ENCODE results near the gene MPEG1.
A peak's percentile ranks its signal among the peaks of the same experiment; 100 is the strongest.

The MPEG1 gene

GRCh38 chr11:59216641-59217564 lies 4.2 kb upstream of the MPEG1 start:
- peak; percentile 85 for DNase-seq (ENCODE audit: extremely low read depth, insufficient read length)
- TF ChIP-seq, protein P1, sequence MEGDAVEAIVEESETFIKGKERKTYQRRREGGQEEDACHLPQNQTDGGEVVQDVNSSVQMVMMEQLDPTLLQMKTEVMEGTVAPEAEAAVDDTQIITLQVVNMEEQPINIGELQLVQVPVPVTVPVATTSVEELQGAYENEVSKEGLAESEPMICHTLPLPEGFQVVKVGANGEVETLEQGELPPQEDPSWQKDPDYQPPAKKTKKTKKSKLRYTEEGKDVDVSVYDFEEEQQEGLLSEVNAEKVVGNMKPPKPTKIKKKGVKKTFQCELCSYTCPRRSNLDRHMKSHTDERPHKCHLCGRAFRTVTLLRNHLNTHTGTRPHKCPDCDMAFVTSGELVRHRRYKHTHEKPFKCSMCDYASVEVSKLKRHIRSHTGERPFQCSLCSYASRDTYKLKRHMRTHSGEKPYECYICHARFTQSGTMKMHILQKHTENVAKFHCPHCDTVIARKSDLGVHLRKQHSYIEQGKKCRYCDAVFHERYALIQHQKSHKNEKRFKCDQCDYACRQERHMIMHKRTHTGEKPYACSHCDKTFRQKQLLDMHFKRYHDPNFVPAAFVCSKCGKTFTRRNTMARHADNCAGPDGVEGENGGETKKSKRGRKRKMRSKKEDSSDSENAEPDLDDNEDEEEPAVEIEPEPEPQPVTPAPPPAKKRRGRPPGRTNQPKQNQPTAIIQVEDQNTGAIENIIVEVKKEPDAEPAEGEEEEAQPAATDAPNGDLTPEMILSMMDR (IDR thresholded peaks at IDR 0.05; ENCODE audit: insufficient read depth, low read length, poor library complexity, severe bottlenecking) = no peak
- H3K36me3 ChIP-seq (ENCODE audit: control insufficient read depth, insufficient read depth, low read length) = no peaks in the 10 kb centered on the region
- H3K4me3 ChIP-seq (replicated peaks; ENCODE audit: low read depth, low read length) = no peak overlapping the region
- no peaks in the 10 kb centered on the region for H3K27me3 ChIP-seq (replicated peaks; ENCODE audit: control insufficient read depth, insufficient read depth, low read length)

DNA sequence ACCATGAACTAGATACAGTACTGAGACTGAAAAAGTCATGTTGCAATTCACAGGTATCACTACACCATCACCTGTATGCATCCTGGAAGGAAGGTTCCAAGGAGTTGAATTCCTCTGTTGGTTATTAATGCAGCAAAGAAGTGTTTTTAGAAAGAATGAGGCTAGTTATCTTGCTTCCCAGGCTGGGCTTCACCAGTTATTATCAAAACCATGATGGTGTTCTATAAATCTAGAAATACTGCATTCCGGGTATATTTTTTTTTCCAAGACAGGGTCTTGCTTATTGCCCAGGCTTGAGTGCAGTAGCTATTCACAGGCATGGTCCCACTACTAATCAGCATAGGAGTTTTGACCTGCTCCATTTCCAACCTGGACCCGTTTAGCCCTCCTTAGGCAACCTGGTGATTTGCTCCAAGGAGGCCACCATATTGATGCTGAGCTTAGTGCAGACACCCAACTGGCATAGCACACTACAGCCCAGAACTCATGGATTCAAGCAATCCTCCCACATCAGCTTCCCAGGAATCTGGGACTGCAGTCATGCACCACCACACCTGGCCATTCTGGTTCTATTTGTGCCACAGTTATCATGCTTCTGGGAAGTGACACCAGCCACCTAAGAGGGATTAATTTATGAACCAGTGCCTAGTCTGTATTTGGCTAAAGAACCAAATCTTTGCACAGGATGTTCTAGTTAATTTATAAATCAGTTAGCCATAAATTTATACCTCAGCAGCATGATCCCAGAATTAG lies 1.6 kb upstream of the MPEG1 start:
- no peaks in the 10 kb centered on the region for H3K27me3 ChIP-seq (replicated peaks; ENCODE audit: control insufficient read depth, insufficient read depth, low read length)
- no peak overlapping the region for H3K4me3 ChIP-seq (replicated peaks; ENCODE audit: low read depth, low read length)
- TF ChIP-seq, protein P1 (IDR thresholded peaks at IDR 0.05; ENCODE audit: insufficient read depth, low read length, poor library complexity, severe bottlenecking) = no peak
- no peak for DNase-seq (ENCODE audit: extremely low read depth, insufficient read length)
- no peaks in the 10 kb centered on the region for H3K36me3 ChIP-seq (ENCODE audit: control insufficient read depth, insufficient read depth, low read length)

DNA sequence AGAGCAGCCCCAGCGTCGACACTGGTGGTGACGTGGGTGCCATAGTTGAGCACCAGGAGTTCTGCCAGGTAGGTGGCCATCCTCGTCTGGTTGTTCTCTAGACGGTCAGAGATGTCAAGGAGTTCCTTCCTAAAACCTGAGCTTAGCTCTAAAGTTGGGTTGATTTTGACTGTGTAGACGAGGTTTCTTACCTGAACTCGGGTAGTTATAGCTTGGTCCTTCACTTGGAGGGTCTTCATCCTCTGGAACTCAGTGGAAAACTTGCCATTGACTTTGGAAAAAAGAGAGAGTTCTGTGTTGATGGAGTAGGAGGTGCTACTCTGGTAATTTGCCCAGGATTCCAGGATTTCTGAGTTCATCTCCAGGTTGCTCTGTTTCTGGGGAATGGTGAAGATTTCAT lies 505 bp downstream of the MPEG1 start:
- Histone ChIP-seq H3K27me3 (replicated peaks; ENCODE audit: control insufficient read depth, insufficient read depth, low read length) (no peaks in the 10 kb centered on the region), H3K4me3 (replicated peaks; ENCODE audit: low read depth, low read length) (peak overlapping the region; percentile 51), H3K36me3 (ENCODE audit: control insufficient read depth, insufficient read depth, low read length) (no peaks in the 10 kb centered on the region)
- TF ChIP-seq, protein P1 (IDR thresholded peaks at IDR 0.05; ENCODE audit: insufficient read depth, low read length, poor library complexity, severe bottlenecking) = no peak
- DNase-seq (ENCODE audit: extremely low read depth, insufficient read length) = no peak

- H3K27me3 ChIP-seq (replicated peaks; ENCODE audit: control insufficient read depth, insufficient read depth, low read length) = no peaks in the 10 kb centered on the region
- TF ChIP-seq, protein P1 (IDR thresholded peaks at IDR 0.05; ENCODE audit: insufficient read depth, low read length, poor library complexity, severe bottlenecking) = no peak
- H3K4me3 ChIP-seq (replicated peaks; ENCODE audit: low read depth, low read length) = peak overlapping the region; percentile 56
- no peak for DNase-seq (ENCODE audit: extremely low read depth, insufficient read length)
- H3K36me3 ChIP-seq (ENCODE audit: control insufficient read depth, insufficient read depth, low read length) = peaks cover 12% of the 10 kb centered on the region
Measured at GRCh38 chr11:59208956-59209355, 3.8 kb downstream of the MPEG1 start.

- Histone ChIP-seq H3K36me3 (ENCODE audit: control insufficient read depth, insufficient read depth, low read length) (peaks cover 12% of the 10 kb centered on the region), H3K27me3 (replicated peaks; ENCODE audit: control insufficient read depth, insufficient read depth, low read length) (no peaks in the 10 kb centered on the region), H3K4me3 (replicated peaks; ENCODE audit: low read depth, low read length) (peak overlapping the region; percentile 56)
- TF ChIP-seq, protein P1 (IDR thresholded peaks at IDR 0.05; ENCODE audit: insufficient read depth, low read length, poor library complexity, severe bottlenecking) = peak; percentile 61
- DNase-seq (ENCODE audit: extremely low read depth, insufficient read length) = peak; percentile 57
Measured at GRCh38 chr11:59207988-59208451, 4.7 kb downstream of the MPEG1 start.

Data from GM06990 (cell line).